Measurements from ENCODE around the gene HAP1.

Gene HAP1

GRCh38 chr17:41684035-41684434, 50.4 kb downstream of the HAP1 start:
- no peak for DNase-seq
- no peaks in the 10 kb centered on the region for H3K9me3 ChIP-seq (replicated peaks; ENCODE audit: insufficient read depth, low read length)
- H3K79me2 ChIP-seq (ENCODE audit: low read length), result peaks cover 3% of the 10 kb centered on the region
- H3K27me3 ChIP-seq (replicated peaks; ENCODE audit: insufficient read depth, low read length), result no peaks in the 10 kb centered on the region
- H3K4me3 ChIP-seq (ENCODE audit: low read length), result no peak overlapping the region
- no peak overlapping the region for H3K4me2 ChIP-seq (ENCODE audit: low read depth, low read length)
- no peaks in the 10 kb centered on the region for H3K9me2 ChIP-seq (replicated peaks; ENCODE audit: insufficient read depth, low read length)
- H3F3A ChIP-seq (ENCODE audit: insufficient read depth, low read length), result peaks cover 13% of the 10 kb centered on the region
- no peaks in the 10 kb centered on the region for H3K36me3 ChIP-seq (replicated peaks; ENCODE audit: insufficient read depth, low read length)
- H4K20me1 ChIP-seq (ENCODE audit: insufficient read depth, low read length), result no peaks in the 10 kb centered on the region
- H3K27ac ChIP-seq (ENCODE audit: low read length), result no peak overlapping the region
- H3K9ac ChIP-seq (ENCODE audit: low read length), result no peak overlapping the region
- no peak overlapping the region for H2AFZ ChIP-seq (ENCODE audit: low read length)
- no peak for TF ChIP-seq CTCF (IDR thresholded peaks at IDR 0.05; ENCODE audit: low read length)
- no peak for TF ChIP-seq EZH2 (optimal IDR thresholded peaks at IDR 0.05; ENCODE audit: low read depth, low read length)
- no peak for TF ChIP-seq EZH2phosphoT487 (IDR thresholded peaks at IDR 0.05; ENCODE audit: low read length)
- peaks cover 4% of the 10 kb centered on the region for H3K4me1 ChIP-seq (ENCODE audit: low read length)

GRCh38 chr17:41683441-41684007, 50.9 kb downstream of the HAP1 start:
- Histone ChIP-seq H3K4me3 (ENCODE audit: low read length) (no peak overlapping the region), H4K20me1 (ENCODE audit: insufficient read depth, low read length) (no peaks in the 10 kb centered on the region), H3K4me2 (ENCODE audit: low read depth, low read length) (no peak overlapping the region), H3K9me3 (replicated peaks; ENCODE audit: insufficient read depth, low read length) (no peaks in the 10 kb centered on the region), H3F3A (ENCODE audit: insufficient read depth, low read length) (peaks cover 15% of the 10 kb centered on the region), H3K9me2 (replicated peaks; ENCODE audit: insufficient read depth, low read length) (no peaks in the 10 kb centered on the region), H2AFZ (ENCODE audit: low read length) (no peak overlapping the region), H3K27ac (ENCODE audit: low read length) (no peak overlapping the region), H3K79me2 (ENCODE audit: low read length) (no peaks in the 10 kb centered on the region), H3K36me3 (replicated peaks; ENCODE audit: insufficient read depth, low read length) (no peaks in the 10 kb centered on the region), H3K4me1 (ENCODE audit: low read length) (peaks cover 7% of the 10 kb centered on the region), H3K27me3 (replicated peaks; ENCODE audit: insufficient read depth, low read length) (no peaks in the 10 kb centered on the region), H3K9ac (ENCODE audit: low read length) (no peak overlapping the region)
- TF ChIP-seq CTCF (IDR thresholded peaks at IDR 0.05; ENCODE audit: low read length) (no peak), EZH2phosphoT487 (IDR thresholded peaks at IDR 0.05; ENCODE audit: low read length) (no peak), EZH2 (optimal IDR thresholded peaks at IDR 0.05; ENCODE audit: low read depth, low read length) (no peak)
- no peak for DNase-seq

GRCh38 chr17:41682631-41683030, 51.8 kb downstream of the HAP1 start:
- no peak for DNase-seq
- Histone ChIP-seq H3K9ac (ENCODE audit: low read length) (no peak overlapping the region), H3K9me2 (replicated peaks; ENCODE audit: insufficient read depth, low read length) (no peaks in the 10 kb centered on the region), H3K27me3 (replicated peaks; ENCODE audit: insufficient read depth, low read length) (no peaks in the 10 kb centered on the region), H3K4me3 (ENCODE audit: low read length) (no peak overlapping the region), H3K27ac (ENCODE audit: low read length) (no peak overlapping the region), H3K36me3 (replicated peaks; ENCODE audit: insufficient read depth, low read length) (no peaks in the 10 kb centered on the region), H3K4me1 (ENCODE audit: low read length) (peaks cover 8% of the 10 kb centered on the region), H2AFZ (ENCODE audit: low read length) (no peak overlapping the region), H4K20me1 (ENCODE audit: insufficient read depth, low read length) (no peaks in the 10 kb centered on the region), H3F3A (ENCODE audit: insufficient read depth, low read length) (peaks cover 9% of the 10 kb centered on the region), H3K79me2 (ENCODE audit: low read length) (no peaks in the 10 kb centered on the region), H3K9me3 (replicated peaks; ENCODE audit: insufficient read depth, low read length) (no peaks in the 10 kb centered on the region), H3K4me2 (ENCODE audit: low read depth, low read length) (no peak overlapping the region)
- TF ChIP-seq EZH2phosphoT487 (IDR thresholded peaks at IDR 0.05; ENCODE audit: low read length) (no peak), CTCF (IDR thresholded peaks at IDR 0.05; ENCODE audit: low read length) (no peak), EZH2 (optimal IDR thresholded peaks at IDR 0.05; ENCODE audit: low read depth, low read length) (no peak)
